PC-3 (cell line): ENCODE results near the gene SLC6A17.

Experiments used
- CTCF ChIP-seq: fragments of 300-600 bp; sonication (generic); conservative IDR thresholded peaks from 2 replicates; pipeline ENCODE4 v1.5.1; 2017; ENCODE audit warnings: antibody characterized with exemption, low read depth, mild to moderate bottlenecking, low read length
- EZH2phosphoT487 ChIP-seq: fragments of 300-600 bp; sonication (generic); IDR thresholded peaks from 2 replicates; pipeline ENCODE4 v1.6.1; 2018; ENCODE audit warnings: mild to moderate bottlenecking, antibody characterized with exemption, low read length, borderline replicate concordance

- TF ChIP-seq CTCF (no peak), EZH2phosphoT487 (no peak)
Measured at GRCh38 chr1:110239441-110240430, 89.4 kb downstream of the SLC6A17 start.
